NCI-H345 treated with DMSO at 0.1 percent for 48 hours (cell line): ENCODE measurements around the gene HDGFL3.
A peak's percentile ranks its signal among the peaks of the same experiment; 100 is the strongest.
"Not testable (repeated sequence)": the region's sequence is repeated elsewhere in the genome, so short reads cannot be mapped to it uniquely, and the experiment has no call there.

Source experiments
- DNase-seq: peaks from one replicate; lab custom pipeline; 2025; ENCODE audit not compliant: unreplicated experiment; lab: John Stamatoyannopoulos, UW

HDGFL3 gene

DNA sequence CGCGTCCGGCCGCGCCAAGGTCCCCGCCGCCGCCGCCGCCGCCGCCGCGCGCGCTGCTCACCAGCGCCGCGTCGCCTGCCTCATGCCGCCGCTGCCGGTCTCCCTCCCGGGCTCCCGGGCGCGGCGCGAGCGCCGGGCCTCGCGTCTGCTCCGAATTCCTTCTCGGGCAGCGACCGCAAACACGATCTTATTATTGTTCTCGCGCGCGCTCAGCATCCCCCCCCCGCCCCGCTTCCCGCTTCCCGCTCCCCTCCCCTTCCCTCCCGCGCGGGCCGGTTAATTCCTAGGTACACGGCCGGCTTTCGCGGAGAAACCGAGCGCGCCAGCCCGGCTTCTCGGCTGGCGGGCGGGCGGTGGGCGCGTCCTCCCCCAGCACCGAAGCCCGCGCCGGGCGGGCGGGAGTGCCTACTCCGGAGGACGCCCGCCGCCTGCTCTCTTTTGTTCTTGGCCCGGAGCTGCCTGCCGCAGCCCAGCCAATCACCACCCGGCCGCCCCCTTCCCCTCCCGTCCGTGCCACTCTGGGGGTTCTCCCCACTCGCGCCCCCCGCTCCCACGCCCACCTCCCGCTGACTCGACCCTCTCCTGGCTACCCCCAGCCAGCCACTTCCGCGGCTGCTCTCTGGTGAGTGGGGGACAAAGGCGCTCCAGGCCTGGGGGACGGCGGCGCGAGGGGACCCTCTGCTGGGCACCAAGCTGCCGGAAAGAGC lies at the start of gene HDGFL3:
HDGFL3 (minus strand) TSS at position 164 of the 707 bp plus-strand sequence. CDS start 409 bp downstream, outside the sequence.
- peak; percentile 9 for DNase-seq

GRCh38 chr15:83250781-83251180 lies 43.2 kb upstream of the HDGFL3 start:
- DNase-seq = no peak

- DNase-seq = no peak
Observed at GRCh38 chr15:83249030-83249343, 41.4 kb upstream of the HDGFL3 start.

GRCh38 chr15:83248151-83249029 lies 40.8 kb upstream of the HDGFL3 start:
- peak; percentile 37 for DNase-seq

DNA sequence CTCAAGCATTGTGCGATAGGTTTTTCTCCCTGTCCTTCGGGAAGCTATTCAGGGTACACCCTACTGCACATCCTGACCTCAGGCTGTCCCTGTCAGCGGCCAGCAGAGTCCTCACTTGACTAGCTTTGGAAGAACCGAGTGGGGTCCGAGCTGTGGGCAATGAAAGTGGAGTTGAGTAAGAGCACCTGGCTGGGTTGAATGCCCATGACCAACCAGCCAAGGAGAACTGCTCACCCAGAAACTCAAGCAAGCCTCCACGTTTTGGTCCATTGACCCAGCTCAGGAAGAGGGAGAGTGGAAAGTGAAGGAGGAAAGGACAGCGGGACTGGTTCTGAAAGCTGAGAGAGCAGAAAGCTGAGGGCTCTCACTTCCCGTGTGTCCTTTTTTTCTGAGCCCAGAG lies 36.0 kb upstream of the HDGFL3 start:
- DNase-seq = no peak

DNA sequence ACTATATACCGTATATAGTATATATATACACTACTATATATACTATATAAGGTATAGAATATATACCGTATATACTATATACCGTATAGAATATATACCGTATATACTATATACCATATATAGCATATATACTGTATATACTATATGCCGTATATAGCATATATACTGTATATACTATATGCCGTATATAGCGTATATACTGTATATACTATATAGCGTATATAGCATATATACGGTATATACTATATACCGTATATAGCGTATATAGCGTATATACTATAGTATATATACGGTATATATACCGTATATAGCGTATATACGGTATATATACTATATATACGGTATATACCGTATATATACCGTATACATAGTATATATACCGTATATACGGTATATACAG lies 22.6 kb upstream of the HDGFL3 start:
- DNase-seq = no peak

DNA sequence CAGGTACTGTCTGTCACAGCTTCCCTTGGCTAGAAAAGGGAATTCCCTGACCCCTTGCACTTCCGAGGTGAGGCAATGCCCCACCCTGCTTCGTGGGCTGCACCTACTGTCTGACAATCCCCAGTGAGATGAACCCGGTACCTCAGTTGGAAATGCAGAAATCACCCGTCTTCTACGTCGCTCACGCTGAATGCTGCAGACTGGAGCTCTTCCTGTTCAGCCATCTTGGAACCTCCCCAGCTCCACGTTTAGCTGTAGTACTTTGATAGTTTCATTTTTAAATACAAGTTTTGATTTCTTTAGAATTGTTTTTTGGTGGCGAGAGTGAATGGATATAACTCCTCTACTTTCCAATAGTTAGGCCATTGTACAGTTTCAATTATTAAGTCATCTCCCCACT lies 17.8 kb upstream of the HDGFL3 start:
- no peak for DNase-seq

- DNase-seq = not testable (repeated sequence)
Observed at GRCh38 chr15:83221781-83222180, 14.2 kb upstream of the HDGFL3 start.

DNA sequence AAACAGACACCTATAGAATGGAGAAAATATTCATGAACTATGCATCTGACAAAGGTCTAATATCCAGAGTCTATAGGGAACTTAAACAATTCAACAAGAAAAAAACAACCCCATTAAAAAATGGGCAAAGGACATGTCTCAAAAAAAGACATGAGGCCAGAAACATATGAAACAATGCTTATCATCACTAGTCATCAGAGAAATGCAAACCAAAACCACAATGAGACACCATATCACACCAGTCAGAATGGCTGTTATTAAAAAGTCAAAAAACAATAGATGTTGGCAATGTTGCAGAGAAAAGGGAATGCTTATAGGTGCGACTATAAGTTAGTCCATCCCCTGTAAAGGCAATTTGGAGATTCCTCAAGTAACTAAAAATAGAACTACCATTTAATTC lies 11.4 kb upstream of the HDGFL3 start:
- no peak for DNase-seq

DNA sequence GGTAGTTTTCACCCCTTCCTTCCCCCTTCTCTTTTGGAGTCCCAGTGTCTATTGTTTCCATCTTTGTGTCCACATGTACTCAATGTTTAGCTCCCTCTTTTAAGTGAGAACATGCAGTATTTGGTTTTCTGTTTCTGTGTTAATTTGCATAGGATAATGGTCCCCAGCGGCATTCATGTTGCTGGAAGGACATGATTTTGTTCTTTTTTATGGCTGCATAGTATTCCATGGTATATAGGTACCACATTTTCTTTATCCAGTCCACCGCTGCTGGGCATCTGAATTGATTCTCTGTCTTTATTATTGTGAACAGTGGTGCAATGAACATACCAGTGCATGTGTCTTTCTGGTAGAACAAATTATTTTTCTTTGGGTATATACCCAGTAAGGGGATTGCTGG lies 7.7 kb upstream of the HDGFL3 start:
- DNase-seq = no peak

- no peak for DNase-seq
Observed at GRCh38 chr15:83210619-83211018, 3.0 kb upstream of the HDGFL3 start.

DNA sequence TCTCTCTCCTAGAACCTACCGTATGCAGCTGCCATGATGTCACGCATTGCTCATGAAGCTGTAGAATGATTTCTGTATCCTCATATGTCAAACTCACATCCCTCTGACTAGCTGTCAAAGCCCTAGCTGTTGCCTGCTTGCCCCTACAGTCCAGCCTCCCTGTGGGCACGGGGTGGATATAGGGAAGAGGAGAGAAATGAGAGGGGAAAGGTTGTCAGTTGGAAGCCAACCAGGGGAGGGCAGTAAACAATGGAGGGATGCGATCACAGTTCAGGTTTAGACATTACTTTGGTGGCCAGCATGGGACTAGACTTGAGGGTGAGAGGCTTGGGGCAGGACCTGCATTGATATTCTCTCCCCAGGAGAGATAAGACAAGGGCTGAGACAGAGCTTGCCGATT lies 1.7 kb upstream of the HDGFL3 start:
- DNase-seq = no peak

DNA sequence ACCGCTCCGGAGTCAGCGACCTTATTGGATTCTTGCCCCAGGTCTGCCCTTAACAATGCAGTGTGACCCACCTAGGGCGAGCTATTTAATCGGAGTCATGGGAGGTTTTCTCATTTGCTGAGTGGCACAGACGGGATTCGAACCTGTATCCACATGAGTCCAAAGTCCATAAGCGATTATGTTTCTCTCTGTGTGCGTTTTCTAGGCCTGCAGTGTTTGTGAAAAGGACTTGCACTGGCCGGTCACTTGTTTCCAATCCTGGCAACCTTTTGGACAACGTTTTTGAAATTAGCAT lies 691 bp upstream of the HDGFL3 start:
- DNase-seq = no peak

DNA sequence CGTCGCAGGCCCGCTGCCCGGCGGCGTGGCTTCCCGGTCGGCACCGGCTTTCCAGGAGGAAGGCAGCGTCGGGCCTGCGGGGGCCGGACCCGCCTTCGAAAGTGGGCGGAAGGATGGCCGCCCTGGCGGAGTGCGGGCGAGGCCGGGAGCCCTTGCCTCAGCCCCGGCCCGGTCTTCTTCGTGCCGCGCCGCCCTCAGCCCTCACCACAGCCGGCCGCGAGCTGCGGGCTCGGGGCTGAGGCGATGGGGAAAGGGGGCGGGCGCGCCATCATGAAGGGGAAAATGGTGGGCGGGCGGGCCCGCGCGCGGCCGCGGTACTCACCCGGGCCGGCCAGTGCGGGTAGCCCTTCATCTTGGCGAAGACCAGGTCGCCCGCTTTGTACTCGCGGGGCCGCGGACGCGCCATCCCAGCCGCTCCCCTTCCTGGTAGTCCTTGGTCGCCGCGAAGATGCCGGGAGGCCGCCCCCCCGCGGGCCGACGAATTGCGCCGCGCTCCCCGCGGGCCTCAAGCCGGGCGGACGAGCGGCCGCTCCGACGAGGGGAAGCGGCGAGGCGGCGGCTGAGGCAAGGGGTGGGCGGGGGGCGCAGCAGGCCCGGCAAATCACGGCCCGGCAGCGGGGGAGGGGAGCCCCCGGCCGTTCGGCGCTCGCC lies 489 bp downstream of the HDGFL3 start:
- DNase-seq = no peak

DNA sequence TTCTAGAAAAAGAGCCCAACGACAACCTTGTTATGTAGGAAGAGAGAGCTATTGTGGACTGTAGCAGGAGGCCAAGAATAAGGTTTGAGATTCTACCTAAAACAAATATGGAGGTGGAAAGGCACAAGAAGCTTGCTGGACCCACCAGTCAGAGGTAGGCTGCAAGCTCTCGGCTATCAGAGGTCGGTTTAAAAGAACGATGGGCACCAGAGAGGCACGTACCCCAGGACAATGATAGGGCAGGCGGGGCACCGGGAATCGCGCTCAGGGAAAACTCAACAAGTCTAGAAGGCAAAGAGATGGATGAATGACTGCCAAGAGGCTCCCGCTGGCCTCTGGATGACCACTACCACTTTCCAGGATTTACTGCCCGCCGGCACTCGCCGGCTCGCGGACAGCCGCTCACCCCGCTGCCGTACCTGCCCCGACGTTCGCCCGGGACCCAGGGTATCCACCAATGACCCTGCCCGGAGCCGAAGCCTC lies 1.1 kb downstream of the HDGFL3 start:
- no peak for DNase-seq

DNA sequence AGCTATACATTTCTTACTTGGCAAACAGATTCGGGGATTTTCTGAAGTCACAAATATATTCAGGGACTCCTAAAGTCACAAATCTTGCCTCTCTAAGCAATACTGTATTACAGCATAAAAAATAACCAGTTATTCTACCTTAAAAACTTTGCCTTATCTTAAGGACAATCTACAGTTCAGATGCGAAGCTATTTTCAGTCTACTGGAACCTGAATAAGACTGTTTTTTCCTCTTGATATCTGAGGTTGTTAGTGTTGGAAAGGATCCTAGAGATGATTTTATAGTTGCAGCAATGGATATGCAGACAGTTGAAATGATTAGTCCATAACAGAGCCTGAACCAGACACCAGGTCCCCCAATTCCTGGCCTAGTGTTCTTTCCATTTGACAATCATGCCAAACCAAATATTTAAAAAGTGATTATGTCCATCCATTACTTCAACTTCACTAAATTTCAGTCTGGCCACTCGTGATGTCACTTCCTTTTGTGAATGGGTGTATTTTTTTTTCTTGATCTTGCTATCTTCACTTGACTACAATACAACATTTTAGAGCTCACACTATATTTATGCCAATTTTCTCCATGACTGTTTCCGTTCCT lies 1.8 kb downstream of the HDGFL3 start:
- DNase-seq = no peak

GRCh38 chr15:83204697-83205096 lies 2.9 kb downstream of the HDGFL3 start:
- DNase-seq = no peak

- DNase-seq = no peak
Observed at GRCh38 chr15:83203543-83203942, 4.1 kb downstream of the HDGFL3 start.

- no peak for DNase-seq
Observed at GRCh38 chr15:83200589-83200988, 7.0 kb downstream of the HDGFL3 start.

DNA sequence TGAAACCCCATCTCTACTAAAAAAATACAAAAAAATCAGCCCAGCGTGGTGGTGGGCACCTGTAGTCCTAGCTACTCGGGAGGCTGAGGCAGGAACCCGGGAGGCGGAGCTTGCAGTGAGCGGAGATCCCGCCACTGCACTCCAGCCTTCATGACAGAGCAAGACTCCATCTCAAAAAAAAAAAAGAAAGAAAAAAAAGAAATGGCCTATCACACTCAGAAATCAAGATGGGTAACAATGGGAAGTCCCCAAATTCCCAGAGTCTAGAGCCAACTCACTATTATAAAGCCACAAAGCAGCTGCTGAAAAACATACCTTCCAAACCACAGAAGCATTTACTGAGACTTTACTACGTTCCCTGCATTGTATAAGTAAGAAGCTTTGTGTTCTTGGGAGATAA lies 7.5 kb downstream of the HDGFL3 start:
- DNase-seq = no peak

DNA sequence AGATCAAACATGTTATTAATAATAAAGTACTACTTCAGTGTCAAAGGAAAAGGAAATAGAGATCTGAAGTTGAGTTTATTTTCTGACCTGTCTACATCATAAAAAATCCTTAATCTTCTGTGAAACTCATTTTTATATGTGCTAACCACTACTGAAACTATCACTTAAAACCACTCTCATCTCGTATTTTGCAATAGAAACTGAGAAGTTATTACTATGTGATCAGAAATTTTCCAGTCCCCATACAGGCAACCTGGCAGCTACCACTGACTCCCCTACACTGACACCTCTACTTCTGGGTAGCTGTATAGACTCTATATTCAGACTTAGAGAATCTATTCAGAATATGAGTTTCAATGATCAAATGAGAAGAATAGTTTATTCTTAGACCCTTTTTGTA lies 8.3 kb downstream of the HDGFL3 start:
- no peak for DNase-seq

GRCh38 chr15:83198476-83198875 lies 9.1 kb downstream of the HDGFL3 start:
- no peak for DNase-seq
